HG02973 (cell line): ENCODE measurements around the gene DDX56.
"Not testable (repeated sequence)": the region's sequence is repeated elsewhere in the genome, so short reads cannot be mapped to it uniquely, and the experiment has no call there.

ENCODE experiments used
- ATAC-seq: cut with Tn5 transposase; IDR thresholded peaks from one replicate; pipeline ENCODE4 v1.9.1; 2021; ENCODE audit warnings: moderate library complexity; ENCODE audit not compliant: unreplicated experiment

The DDX56 gene

GRCh38 chr7:44597181-44597580, 23.5 kb upstream of the DDX56 start:
- ATAC-seq, result not testable (repeated sequence)

DNA sequence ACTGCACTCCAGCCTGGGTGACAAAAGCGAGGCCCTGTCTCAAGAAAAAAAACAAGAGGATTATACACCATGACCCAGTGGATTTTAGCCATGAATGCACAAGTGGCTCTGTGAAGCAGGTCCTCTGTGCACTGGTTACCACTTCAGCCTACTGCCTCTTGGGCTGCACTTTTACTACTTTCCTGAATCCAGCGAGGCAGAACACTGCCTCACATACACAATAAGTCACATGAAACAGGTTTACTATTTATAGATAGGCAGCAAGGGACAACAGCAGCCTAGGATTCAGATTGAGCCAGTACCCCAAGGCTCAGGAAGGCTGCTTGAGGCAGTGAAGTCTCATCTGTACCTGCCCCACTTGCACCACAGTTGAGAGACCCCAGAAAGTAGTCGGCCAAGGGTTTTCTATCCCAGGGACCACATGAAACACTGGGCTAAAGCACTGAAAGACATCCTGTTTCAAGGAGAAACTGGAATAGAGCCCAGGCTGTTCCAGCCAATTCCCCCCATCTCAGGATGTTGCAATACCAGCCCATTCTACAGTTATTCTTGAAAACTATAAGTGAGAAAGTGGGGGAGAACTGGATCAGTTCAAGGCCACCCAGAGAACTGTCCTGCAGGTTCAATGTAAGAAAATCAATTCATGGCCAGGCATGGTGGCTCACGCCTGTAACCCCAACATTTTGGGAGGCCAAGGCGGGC, 22.4 kb upstream of the DDX56 start:
- ATAC-seq, result no peak

GRCh38 chr7:44590910-44591309, 17.2 kb upstream of the DDX56 start:
- ATAC-seq, result no peak

DNA sequence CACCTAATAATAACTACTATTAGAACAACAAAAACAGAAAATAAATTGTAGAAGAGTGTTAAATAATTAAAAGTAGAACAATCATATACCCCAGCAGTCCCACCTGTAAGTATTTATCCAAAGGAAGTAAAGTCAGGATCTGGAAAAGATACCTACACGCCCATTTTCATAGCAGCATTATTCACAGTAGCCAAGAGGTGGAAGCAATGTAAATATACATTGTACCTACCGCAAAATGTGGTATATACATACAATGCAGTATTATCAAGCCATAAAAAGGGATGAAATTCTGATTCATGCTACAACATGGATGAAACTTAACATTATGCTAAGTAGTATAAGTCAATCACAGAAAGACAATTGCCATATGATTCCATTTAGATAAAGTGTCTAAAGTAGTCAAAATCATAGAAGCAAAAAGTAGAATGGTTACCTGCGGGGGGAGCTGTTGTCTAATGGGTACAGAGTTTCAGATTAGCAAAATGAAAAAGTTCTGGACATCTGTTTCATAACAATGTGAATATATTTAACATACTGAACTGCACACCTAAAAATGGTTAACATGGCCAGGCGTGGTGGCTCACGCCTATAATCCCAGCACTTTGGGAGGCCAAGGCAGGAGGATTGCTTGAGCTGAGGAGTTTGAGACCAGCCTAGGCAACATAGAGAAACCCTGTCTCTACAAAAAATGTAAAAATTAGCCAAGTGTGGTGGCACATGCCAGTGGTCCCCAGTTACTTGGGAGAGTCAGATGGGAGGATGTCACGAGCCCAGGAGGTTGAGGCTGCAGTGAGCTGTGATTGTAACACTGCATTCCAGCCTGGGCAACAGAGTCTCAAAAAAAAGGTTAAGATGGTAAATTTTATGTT, 14.4 kb upstream of the DDX56 start:
- no peak for ATAC-seq

- ATAC-seq, result no peak
Observed at GRCh38 chr7:44583146-44583865, 9.6 kb upstream of the DDX56 start.

DNA sequence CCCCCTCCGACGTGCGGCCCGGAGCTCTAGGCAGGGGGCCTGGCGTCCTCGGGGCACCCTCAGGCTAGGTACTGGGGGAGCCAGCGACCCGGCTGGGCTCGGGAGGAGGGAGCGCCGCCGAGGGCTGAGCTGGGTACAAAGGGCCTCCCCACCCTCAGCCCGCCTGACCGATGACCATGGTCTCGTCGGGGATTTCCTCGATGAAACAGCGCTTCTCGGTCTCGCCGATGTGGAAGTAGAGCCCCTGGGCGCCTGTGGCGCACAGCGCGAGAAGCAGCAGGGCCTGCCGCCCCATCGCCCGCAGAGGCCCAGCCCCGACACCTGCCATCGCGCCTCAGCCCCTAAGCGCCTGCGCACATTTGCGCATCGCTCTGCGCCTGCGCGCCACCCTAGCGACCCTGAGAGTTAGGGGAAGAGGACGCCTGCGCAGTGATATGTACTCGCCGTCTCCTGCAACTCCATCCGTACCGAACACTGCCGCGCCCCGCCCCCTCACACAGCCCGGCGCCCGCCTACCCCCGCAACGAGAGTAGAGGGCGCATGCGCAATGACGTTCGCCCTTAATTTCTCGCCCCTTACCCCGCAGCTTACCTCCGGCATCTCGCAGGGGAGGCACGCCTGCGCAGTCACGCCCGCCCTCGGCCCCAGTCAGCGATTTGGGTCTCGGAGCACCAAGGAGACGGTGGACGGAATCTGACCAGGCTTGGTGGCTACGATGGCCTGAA, 8.3 kb upstream of the DDX56 start, which contains the start of gene TMED4:
TSS of gene TMED4 (minus strand) at position 353 of the 725 bp plus-strand sequence. CDS start at position 328, 25 bp downstream.
- ATAC-seq, result peak; percentile 86

DNA sequence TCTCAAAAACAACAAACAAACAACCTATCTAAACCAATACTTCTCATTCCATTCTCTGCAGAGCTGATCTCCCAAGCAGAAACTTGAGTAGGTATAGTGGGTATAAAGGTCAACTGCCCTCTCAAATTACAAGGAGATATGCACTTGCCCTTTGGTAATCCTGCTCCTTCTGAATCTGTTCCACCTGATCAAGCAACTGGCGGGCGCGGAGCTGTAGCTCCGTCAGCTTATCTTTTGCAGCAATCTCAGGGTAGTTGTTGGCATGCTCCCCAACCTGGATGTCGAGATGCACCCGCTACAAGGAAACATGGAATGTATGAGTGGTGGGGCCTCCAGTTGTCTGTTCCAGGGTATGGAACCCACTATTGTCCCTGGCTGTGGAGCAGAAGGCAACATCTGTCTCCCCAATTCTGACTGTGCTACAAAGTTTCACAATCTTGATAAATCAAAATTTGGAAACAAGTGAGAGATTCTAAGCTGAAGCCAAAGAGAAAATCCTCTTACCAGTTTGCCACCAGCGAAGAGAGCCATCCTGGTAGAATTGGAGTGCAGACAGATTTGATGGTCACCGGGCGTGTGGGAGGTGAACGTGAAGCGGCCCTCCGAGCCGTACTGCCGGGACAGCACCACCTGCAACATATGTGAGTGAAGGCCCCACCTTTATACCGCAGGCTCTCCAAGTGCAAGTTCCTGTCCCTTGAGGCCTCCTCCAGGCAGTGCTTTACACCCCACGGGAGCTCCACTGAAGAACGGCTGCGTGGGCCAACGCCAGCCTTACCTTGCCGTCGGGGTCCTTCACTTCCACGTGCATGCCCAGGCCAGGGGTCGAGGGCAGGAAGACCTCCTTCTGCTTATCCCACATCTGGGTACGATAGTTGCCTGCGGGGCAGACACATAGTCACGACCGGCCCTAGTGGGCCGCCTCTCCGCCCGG, 7.5 kb upstream of the DDX56 start:
- ATAC-seq, result peak; percentile 23

DNA sequence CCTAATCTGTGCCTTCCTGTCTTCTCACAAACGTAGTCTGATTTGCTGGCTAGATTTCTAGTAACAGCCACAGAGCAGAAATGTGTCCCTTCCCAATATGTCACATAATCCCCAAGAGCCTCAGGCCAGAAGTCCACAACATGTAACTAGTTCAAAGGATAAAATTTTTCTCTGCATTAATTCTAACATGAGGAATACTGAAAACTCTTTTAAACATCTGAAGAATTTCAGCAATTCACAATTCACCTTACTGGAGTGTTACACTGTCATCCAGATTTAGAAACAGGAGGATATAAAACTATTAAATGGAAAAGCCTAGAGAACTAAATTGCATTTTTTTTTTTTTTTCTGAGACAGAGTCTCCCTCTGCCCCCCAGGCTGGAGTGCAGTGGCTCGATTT, 2.5 kb upstream of the DDX56 start:
- ATAC-seq, result no peak

DNA sequence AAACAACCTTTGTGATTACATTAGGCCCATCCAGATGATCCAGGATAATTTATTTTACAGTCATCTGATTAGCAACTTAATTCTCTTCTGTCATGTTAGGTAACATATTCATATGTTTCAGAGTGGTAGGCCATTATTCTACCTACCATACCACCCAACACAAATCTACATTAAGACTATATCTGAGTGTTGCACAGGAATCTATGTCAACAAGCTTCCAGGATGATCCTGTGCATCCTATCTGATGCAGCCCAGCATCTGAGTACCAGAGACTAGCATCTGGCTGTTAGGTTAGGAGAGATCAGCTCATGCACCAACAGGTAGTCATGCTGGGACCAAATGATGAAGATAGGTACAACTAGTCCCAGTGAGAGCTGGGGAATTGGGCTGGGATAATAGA, 1.3 kb upstream of the DDX56 start:
- ATAC-seq, result no peak

DNA sequence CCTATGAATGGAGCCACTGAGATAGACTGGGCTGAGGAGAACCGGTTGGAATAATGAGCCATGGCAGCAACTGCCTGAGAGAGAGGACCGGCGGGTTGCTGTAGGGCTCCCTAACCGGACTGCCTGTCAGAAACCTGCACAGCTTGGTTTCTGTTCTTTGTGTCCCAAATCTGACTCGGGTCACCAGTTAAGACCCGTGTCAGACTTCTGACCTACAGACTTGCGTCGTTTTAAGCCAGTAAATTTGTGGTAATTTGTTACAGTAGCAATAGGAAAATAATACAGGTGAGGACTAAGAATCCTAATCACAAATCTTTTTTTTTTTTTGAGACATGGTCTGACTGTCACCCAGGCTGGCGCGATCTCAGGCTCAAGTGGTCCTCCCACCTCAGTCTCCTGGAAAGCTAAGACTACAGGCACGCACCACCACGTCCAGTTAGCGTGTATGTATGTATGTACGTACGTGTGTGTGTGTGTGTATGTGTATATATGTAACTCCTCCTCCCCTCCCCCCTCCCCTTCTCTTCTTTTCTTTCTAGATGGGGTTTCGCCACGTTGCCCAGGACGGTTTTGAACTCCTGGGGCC, 672 bp upstream of the DDX56 start:
- no peak for ATAC-seq

GRCh38 chr7:44572771-44573170, 937 bp downstream of the DDX56 start:
- ATAC-seq, result no peak

GRCh38 chr7:44569959-44570358, 3.7 kb downstream of the DDX56 start:
- no peak for ATAC-seq

GRCh38 chr7:44568771-44569560, 4.7 kb downstream of the DDX56 start:
- no peak for ATAC-seq

- ATAC-seq, result no peak
Observed at GRCh38 chr7:44567884-44568283, 5.8 kb downstream of the DDX56 start.

DNA sequence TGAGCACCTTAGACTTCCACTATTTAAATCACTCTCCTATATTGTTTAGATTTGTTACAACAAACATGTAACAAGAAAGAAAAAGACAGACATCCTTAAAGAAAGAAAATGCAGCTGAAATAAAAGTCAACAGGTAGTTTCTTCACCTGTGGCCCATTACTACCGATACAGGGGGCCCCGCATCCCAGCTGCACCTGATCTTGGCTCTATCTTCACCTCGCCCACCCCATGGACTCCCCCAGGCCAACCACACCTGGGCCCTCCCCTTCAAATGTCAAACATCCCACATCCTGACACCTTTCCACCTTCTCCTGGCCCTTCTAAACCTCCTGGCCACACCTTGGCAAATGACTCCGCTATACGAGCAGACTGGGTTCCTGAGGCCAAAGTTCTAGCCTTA, 7.0 kb downstream of the DDX56 start:
- no peak for ATAC-seq

DNA sequence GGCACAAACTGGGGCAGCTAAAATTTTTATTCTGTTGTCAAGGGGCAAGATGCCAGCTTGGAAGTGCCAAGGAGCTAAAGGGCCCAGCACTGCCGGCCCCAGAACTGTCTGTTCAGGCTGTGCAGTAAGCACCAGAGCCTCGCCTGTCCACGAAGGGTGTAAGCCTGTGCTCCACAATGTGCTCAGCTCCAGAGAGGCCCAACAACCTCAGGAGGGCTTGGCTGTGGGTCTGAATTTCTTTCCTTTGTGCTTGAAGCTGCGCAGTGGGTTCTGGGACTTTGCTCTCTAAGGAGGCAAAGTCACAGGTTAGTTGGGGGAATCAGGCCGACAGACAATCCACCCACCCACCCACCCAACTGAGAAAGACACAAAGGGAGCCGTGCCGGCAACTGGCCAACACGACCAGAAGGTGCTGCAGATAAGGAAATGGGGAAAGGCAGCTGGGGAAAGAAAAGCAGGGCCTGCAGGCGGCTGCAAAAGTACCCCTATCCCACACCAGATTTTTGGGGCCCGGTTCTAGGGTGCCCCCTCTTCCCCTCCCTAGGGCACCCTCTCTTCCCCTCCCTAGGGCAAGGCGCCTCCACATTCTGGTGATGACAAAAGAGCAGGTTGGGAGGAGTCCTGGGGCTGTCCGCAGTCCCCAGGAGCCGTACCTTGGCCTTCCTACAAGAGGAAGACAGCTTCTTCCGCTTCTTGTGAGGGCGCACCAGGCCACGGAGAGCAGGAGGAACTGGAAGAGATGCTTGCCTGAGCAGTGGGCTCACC, 7.7 kb downstream of the DDX56 start:
- no peak for ATAC-seq

DNA sequence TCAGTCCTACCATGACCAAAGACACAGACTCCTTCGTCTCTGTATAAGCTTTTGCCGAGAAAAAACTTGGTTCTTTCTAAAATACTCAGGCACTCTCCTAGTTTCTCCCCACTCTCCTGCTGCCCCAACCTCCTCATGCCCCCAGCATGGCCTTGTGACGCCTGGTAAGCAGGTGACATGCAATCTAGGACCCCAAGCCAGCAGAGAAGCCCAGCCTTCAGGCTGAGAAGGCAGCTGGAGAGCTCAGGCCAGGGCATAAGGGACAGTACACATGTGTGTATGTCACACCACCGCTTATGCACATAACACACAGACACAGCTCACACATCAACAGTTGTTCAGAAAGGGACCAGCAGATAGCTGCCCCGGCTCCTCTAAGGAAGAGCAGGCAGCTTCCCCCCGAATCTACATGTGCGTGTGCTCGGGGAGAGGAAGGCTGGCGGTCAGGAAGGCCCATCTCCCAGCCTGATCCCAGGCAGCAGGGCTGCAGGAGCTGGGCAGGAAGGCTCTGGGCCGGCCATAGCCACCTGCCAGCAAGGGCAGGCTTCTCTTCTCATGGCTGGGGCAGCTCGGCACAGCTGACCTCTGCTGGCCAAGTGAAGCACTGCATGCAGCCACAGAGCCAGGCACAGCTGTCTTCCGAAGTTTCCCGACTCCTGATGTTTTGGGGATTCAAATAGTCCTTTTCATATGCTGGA, 8.5 kb downstream of the DDX56 start:
- ATAC-seq, result peak; percentile 60
